Activated CD8-positive, alpha-beta T cell treated with anti-CD3 and anti-CD28 coated beads for 36 hours (primary cell): ENCODE results near the gene SND1. TPM values are rescaled to one million over a fixed set of nuclear protein-coding genes. Genes with fewer than 3 reads are reported as not detected.

ENCODE experiments used
- ATAC-seq: fragments of 200-7000 bp; cut with Tn5 transposase; one replicate; pipeline ENCODE4 v1.10.0; 2021; ENCODE audit warnings: mild to moderate bottlenecking, moderate library complexity
- CTCF ChIA-PET: fragments of 350-600 bp; sonication (Branson Sonifier 250); formaldehyde crosslinking; loops from one replicate; lab custom pipeline; 2021; ENCODE audit warnings: antibody characterized with exemption; lab: Charles Lee
- POLR2A ChIA-PET: fragments of 350-600 bp; sonication (Branson Sonifier 250); formaldehyde crosslinking; loops from one replicate; lab custom pipeline; 2021; ENCODE audit warnings: antibody characterized with exemption; lab: Charles Lee
- DNase-seq: peaks from one replicate; pipeline ENCODE4 v3.0.0-alpha.2; 2020
- H3K27ac Mint-ChIP-seq: one replicate; pipeline ENCODE4 v1.8.0; 2021; ENCODE audit warnings: mild to moderate bottlenecking, mixed read lengths
- H3K27me3 Mint-ChIP-seq: one replicate; pipeline ENCODE4 v1.8.0; 2021; ENCODE audit warnings: mixed read lengths
- H3K36me3 Mint-ChIP-seq: one replicate; pipeline ENCODE4 v1.8.0; 2021; ENCODE audit warnings: low read depth, mixed read lengths
- H3K4me1 Mint-ChIP-seq: one replicate; pipeline ENCODE4 v1.8.0; 2021; ENCODE audit warnings: low read depth, mixed read lengths
- H3K4me3 Mint-ChIP-seq: one replicate; pipeline ENCODE4 v1.8.0; 2021; ENCODE audit warnings: mild to moderate bottlenecking, moderate library complexity, mixed read lengths
- H3K9me3 Mint-ChIP-seq: one replicate; pipeline ENCODE4 v1.8.0; 2021; ENCODE audit warnings: mixed read lengths
- intact Hi-C: fragments of 100-400 bp; cut with micrococcal nuclease; formaldehyde crosslinking; loops from one replicate; pipeline ENCODE4 v1.10.0; 2022
- total RNA-seq, 2 experiments: library from RNA; stranded (reverse); gene quantifications; one replicate each; pipeline ENCODE4 v1.2.3, GENCODE V29; 2021
- TF ChIP-seq, protein P1 (sequence below): fragments of 200-600 bp; IDR thresholded peaks from one replicate; pipeline ENCODE4 v1.8.0; 2022; ENCODE audit warnings: antibody characterized with exemption, mild to moderate bottlenecking

The SND1 gene
- total RNA-seq, 2 experiments from 2014 or later: 206 to 208 TPM

DNA sequence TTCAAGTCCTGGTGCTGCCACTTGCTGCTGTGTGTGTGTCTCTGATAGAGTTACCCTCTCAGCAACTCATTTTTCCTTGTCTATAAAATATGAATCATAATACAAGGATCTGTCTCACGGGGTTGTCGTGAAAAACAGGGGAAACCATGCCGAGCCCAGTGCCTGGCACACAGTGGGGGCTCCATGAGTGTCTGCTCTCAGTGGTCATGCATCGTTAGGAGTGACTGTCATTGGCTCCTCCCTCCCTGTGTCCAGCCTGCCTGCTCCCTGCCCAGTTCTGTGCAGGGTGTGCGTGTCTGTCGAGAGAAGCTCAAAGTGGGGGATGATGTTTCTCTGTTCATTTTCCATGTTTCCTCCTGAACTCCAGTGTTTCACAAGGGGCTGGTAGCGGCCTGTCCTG lies 462.8 kb downstream of the SND1 start:
- TF ChIP-seq, protein P1, sequence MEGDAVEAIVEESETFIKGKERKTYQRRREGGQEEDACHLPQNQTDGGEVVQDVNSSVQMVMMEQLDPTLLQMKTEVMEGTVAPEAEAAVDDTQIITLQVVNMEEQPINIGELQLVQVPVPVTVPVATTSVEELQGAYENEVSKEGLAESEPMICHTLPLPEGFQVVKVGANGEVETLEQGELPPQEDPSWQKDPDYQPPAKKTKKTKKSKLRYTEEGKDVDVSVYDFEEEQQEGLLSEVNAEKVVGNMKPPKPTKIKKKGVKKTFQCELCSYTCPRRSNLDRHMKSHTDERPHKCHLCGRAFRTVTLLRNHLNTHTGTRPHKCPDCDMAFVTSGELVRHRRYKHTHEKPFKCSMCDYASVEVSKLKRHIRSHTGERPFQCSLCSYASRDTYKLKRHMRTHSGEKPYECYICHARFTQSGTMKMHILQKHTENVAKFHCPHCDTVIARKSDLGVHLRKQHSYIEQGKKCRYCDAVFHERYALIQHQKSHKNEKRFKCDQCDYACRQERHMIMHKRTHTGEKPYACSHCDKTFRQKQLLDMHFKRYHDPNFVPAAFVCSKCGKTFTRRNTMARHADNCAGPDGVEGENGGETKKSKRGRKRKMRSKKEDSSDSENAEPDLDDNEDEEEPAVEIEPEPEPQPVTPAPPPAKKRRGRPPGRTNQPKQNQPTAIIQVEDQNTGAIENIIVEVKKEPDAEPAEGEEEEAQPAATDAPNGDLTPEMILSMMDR: no peak
- no peaks in the 10 kb centered on the region for H3K27me3 Mint-ChIP-seq
- H3K9me3 Mint-ChIP-seq: no peaks in the 10 kb centered on the region
- ChIA-PET POLR2A (no interaction called here), CTCF (interaction anchor here (0.9 kb wide), 1 partner anchor 11 kb away, joined by 3 read pairs; no protein-coding TSS in a partner anchor)
- no peak overlapping the region for H3K4me3 Mint-ChIP-seq
- ATAC-seq (no peak), DNase-seq (no peak)
- no peak overlapping the region for H3K27ac Mint-ChIP-seq
- H3K36me3 Mint-ChIP-seq: no peaks in the 10 kb centered on the region
- H3K4me1 Mint-ChIP-seq: peaks cover 28% of the 10 kb centered on the region
- intact Hi-C loops: no loop called here

DNA sequence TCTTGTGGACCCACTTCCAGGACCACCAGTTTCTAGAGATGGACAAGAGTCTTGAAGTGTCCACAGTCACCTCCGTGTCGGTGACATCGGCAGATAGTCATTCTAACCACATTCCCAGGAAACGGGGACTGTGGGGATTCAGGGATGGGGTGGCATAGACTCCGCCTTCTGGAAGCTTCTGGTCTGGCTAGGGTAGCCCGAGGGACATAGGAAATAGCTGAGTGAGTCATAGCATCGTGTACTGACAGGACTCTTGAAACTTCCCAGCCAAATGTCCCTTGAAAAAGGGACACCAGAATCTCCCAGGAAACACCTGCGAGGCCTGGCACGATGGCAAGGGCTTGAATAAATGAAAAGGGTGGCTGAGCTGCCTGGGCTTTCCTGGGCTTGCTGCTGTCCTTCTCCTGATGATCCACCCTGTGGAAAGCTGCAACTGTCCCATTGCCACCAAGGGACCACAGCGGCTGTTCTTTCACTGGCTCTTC lies 463.4 kb downstream of the SND1 start:
- CTCF ChIA-PET: interaction anchor here (0.9 kb wide), 1 partner anchor 11 kb away, joined by 3 read pairs; no protein-coding TSS in a partner anchor
- intact Hi-C loops: no loop called here
- H3K27ac Mint-ChIP-seq: no peak overlapping the region
- no peak for DNase-seq
- no peak for ATAC-seq
- no peaks in the 10 kb centered on the region for H3K27me3 Mint-ChIP-seq
- H3K4me3 Mint-ChIP-seq: no peak overlapping the region
- H3K4me1 Mint-ChIP-seq: peaks cover 23% of the 10 kb centered on the region
- H3K36me3 Mint-ChIP-seq: no peaks in the 10 kb centered on the region
- TF ChIP-seq, protein P1: no peak
- no peaks in the 10 kb centered on the region for H3K9me3 Mint-ChIP-seq
- POLR2A ChIA-PET: no interaction called here

GRCh38 chr7:128115821-128116723 lies 464.1 kb downstream of the SND1 start:
- Mint-ChIP-seq H3K4me1 (peaks cover 16% of the 10 kb centered on the region), H3K27me3 (no peaks in the 10 kb centered on the region), H3K4me3 (no peak overlapping the region), H3K9me3 (no peaks in the 10 kb centered on the region), H3K27ac (no peak overlapping the region), H3K36me3 (no peaks in the 10 kb centered on the region)
- ChIA-PET CTCF (interaction anchor here (0.8 to 0.9 kb wide), 3 partner anchors 12 to 19 kb away, joined by 3 to 6 read pairs (median 3); no protein-coding TSS in a partner anchor), POLR2A (no interaction called here)
- TF ChIP-seq, protein P1: no peak
- intact Hi-C loops: no loop called here
- DNase-seq: no peak
- ATAC-seq: no peak

DNA sequence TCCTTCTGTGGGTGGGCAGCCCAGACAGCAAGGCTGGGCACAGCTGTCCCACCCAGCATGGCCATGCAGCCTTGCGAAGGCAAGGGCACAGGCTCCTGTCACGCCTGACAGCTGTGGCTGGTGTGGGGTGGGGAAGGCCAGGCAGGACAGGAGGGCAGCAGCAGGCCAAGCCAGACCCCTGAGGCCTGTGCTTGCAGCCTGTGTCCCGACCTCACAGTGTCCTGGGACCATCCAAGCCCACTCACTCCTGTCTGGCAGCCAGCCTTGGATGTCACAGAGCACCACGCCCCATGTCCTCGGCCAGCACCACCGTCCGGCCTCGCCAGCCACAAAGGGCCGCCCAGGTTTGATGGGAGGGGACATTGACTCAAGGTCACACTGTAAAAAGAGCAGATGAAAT lies 464.7 kb downstream of the SND1 start:
- Mint-ChIP-seq H3K9me3 (no peaks in the 10 kb centered on the region), H3K4me1 (peaks cover 9% of the 10 kb centered on the region), H3K27ac (no peak overlapping the region), H3K27me3 (no peaks in the 10 kb centered on the region), H3K4me3 (no peak overlapping the region), H3K36me3 (no peaks in the 10 kb centered on the region)
- no peak for ATAC-seq
- POLR2A ChIA-PET: no interaction called here
- TF ChIP-seq, protein P1: no peak
- intact Hi-C loops: no loop called here
- CTCF ChIA-PET: interaction anchor here (0.8 to 0.9 kb wide), 2 partner anchors 12 to 19 kb away, joined by 3 to 6 read pairs; no protein-coding TSS in a partner anchor
- no peak for DNase-seq

DNA sequence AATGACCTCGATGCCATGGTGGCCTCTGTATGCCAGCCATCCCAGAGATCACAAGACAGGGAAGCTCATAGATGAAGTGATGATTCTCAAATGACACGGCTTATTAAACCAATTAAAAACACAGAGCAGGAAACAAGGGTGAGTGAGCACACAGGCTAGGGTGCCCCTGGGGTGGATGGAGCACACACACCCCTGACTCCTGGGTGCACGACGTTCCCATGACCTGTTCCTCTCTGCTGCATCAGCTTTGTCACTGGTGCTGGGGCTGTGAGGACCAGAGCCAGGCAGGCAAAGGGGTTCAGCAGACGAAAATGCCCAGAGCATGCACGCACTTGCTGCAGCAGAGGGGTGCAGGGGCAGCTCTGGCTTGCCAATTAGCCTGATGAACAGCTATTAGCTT lies 465.7 kb downstream of the SND1 start:
- Mint-ChIP-seq H3K36me3 (no peaks in the 10 kb centered on the region), H3K4me1 (no peaks in the 10 kb centered on the region), H3K27ac (no peak overlapping the region), H3K4me3 (no peak overlapping the region), H3K9me3 (no peaks in the 10 kb centered on the region), H3K27me3 (no peaks in the 10 kb centered on the region)
- POLR2A ChIA-PET: no interaction called here
- intact Hi-C loops: no loop called here
- CTCF ChIA-PET: interaction anchor here (1.0 kb wide), 1 partner anchor 18 kb away, joined by 6 read pairs; no protein-coding TSS in a partner anchor
- no peak for ATAC-seq
- TF ChIP-seq, protein P1: no peak
- DNase-seq: no peak
